HG02943 (cell line): Measurements from ENCODE around the gene GTF3C4.
A peak's percentile ranks its signal among the peaks of the same experiment; 100 is the strongest.

ENCODE experiments used
- ATAC-seq: cut with Tn5 transposase; IDR thresholded peaks from one replicate; pipeline ENCODE4 v1.9.1; 2021; ENCODE audit warnings: mild to moderate bottlenecking, low read depth, moderate library complexity; ENCODE audit not compliant: unreplicated experiment

Gene GTF3C4

GRCh38 chr9:132670457-132671391 is at the start of gene GTF3C4:
GTF3C4 (plus strand) TSS chr9:132670464; CDS start chr9:132670599, 135 bp downstream.
- peak; percentile 14 for ATAC-seq

DNA sequence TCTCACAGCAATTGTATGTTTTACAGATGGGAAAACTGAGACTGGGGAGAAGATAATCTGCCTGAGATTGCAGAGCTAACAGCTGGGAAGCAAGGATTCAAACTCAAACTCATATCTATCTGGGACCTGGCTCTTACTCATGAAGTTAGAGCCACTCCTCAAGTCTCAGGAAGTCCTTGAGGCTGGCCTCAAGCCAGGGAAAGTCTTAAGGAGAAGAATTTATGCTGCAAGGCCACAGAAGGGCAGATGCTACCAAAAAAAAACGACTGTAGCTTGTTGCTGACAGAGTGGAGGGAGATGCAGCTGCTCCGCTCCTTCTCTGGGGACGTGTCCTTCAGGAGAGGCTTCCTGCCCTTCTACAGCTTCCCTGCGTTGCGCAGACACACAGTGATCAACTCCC is 48.1 kb upstream of the GTF3C4 start:
- ATAC-seq: no peak

- ATAC-seq: no peak
These were observed 44.0 kb upstream of the GTF3C4 start for GRCh38 chr9:132626285-132626684.

- no peak for ATAC-seq
These were observed 43.2 kb upstream of the GTF3C4 start for GRCh38 chr9:132627106-132627505.

DNA sequence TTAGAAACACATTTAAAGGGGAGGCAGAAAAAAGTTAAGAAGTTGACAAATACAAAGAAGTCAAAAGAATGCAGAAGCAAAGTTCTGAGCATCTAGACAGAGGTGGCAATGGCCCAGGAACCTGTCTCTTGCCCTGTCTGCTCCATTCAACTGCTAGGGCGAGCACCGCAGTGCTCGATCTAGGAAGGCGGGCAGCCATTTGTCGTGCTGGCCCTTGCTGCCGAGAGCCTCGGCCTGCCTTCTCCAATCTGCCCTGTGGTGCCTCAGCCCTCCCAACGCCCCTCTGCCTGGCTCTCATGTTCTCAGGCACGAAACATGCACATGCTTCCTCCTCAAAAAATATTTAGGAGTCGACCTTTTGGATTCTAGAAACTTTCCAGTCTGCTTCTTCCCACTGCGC is 42.7 kb upstream of the GTF3C4 start:
- no peak for ATAC-seq

DNA sequence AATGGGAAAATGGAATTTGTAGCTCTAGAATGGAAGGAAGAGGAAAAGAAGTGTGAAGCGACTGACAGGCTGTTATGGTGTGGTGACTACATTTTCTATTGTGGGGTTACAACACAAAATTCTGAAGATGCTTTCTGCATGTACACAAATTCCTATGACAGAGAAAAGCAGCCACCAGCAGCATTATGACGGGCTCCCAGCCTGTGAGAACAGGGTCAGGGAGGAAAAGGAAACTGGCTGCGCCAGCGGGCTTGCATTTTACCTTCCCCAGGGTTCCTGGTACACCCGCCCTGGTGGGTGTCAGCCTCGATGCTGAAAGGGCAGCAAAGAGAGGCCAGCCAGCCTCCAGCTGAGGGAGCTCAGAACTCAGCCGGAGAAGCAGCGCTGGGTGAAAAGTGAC is 41.5 kb upstream of the GTF3C4 start:
- no peak for ATAC-seq

DNA sequence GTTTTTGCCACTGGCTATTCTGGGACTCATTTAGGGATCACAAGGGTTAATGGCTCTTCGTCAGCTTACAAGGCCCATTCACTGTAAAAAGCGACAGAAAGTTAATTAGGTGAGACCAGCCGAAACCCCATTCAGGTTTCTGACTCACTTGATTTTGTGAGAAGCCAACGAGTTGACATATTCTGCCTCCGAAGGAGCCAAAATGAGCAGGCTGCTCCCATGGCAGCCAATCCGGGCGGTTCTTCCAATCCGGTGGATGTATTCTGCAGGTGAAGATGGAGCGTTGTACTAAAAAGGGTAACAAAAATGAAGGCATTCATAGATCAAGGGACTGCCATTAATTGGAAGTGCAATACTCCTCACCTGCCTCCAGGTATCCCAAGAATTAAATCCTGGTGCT is 40.1 kb upstream of the GTF3C4 start:
- ATAC-seq: no peak

DNA sequence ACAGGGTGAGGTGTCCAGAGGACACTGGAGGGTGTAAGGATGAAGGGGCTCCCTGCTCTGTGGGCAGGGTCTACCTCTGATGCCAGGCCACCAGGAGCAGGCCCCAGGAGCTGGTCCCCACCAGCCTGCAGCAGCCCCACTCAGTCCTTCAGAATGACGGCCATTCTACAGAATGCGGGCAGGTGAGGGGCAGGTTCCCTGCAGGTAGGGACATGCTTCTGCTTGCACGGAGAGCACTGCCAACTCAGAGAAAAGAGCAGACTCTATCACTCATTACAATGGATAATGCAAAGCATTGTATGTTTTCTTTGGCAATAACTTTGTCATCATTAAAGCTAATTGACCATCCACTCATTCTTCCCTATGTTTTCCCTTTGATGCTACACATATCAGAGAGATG is 39.5 kb upstream of the GTF3C4 start:
- ATAC-seq: no peak

GRCh38 chr9:132631280-132631679 is 39.0 kb upstream of the GTF3C4 start:
- no peak for ATAC-seq

GRCh38 chr9:132631685-132632084 is 38.6 kb upstream of the GTF3C4 start:
- no peak for ATAC-seq

DNA sequence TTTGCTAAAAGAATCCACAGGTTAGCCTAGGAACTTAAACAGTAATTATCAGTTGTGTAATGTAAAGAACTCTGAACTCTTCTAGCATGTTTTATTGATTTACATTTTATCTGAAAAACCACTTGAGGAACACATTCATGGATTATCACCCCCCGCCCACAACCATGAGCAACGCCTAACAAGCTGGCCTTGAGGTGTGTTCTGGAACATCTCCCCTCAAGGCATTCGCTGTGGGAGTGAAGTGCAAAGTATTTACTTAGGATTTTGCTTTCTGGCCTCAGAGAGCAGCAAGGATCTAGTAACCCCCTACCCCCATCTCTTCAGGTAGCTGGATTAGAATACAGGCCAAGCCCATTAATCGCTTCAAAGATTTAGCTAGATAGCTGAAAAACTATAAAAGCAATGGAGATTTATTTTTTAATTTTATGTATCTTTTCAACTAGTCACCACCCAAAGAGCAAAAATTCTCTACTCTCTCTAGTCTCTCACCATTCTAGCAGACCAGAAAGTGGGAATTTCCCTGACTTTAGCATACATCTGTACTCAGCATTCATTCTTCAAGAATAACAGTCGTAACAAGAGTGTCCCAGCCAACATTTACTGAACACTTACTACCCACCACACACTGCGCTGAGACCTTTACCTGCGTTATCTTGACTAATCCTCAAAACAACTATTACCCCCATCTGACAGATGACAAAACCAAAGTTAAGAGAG is 37.7 kb upstream of the GTF3C4 start:
- ATAC-seq: no peak

- ATAC-seq: no peak
These were observed 35.9 kb upstream of the GTF3C4 start for GRCh38 chr9:132634327-132634726.

DNA sequence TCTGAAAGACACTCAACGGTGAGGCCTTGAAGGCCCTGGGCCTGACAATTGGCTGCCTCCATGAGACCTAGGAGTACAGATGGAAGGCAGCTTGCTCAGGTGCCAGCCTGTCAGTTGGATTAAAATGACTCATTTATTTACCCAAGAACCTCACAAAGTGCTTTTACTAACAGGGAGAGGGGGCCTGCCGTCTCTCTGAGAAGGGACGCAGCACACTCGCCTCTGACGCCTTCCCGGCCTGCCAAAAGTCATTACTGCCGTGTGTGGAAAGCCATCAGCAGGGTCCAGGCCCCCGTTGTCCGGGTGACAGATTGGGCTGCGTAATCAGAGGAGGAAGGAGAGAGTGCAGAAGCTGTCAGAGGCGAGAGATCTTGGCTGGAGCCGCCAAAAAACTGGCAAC is 32.9 kb upstream of the GTF3C4 start:
- no peak for ATAC-seq

GRCh38 chr9:132637801-132638200 is 32.5 kb upstream of the GTF3C4 start:
- no peak for ATAC-seq

- no peak for ATAC-seq
These were observed 32.0 kb upstream of the GTF3C4 start for GRCh38 chr9:132638240-132638639.

- ATAC-seq: no peak
These were observed 30.9 kb upstream of the GTF3C4 start for GRCh38 chr9:132639322-132639721.

- ATAC-seq: no peak
These were observed 29.0 kb upstream of the GTF3C4 start for GRCh38 chr9:132641216-132641615.

GRCh38 chr9:132644251-132644650 is 26.0 kb upstream of the GTF3C4 start:
- no peak for ATAC-seq

GRCh38 chr9:132645306-132645705 is 25.0 kb upstream of the GTF3C4 start:
- ATAC-seq: no peak

DNA sequence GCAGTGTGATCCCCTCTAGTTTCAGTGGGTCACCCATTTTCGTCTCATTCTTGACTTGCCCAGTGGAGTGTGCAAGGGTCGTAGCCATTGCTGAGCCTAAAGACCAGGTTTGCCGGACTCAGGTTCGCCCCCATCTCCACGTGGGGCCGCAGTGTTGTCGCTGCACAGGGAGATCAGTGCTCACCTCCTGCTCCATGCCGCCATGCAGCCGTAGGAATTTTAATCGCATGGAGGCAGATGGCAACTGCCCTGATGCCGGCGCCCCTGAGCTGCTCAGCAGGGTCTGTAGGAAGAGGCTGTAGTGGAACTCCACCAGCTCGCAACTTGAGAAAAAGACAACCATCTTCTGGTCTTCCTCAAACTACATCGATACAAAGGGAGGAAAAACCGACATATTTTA is 24.6 kb upstream of the GTF3C4 start:
- ATAC-seq: no peak

DNA sequence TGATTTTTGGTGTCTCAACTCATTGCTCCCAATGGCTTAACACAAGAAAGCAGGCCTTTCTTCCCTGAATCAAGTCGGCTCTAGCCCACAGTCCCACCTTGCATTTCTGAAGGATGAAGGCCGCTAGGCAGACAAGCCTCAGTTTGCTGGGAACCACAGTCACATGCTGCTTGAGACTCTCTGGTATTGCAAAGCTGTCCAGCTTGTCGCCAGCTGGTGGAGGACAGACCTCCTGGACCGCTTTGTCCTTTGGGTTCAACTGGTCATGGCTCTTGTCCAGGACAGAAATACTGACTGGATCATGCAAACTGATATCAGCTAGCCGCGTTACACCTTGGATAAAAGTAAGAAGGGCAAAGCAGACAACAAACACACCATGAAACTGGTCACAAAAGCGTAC is 23.5 kb upstream of the GTF3C4 start:
- no peak for ATAC-seq

DNA sequence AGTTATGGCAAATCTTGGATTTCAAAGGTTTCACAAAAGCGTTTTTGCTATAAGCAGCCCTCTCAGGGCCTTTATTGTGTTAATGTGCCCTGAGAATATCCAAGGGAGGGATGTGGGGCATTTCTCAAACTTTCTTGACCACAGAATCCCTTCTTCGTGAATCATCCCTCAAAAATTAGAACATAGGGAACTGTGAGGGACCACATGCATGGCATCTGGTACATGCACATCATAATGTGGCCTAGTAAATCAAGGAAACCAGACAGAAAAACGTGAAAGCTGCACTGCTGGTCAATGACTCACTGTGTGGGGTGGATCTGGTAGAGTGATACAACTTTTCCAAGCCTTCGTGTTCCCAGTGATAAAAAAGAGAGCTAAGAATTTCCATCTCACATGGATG is 22.9 kb upstream of the GTF3C4 start:
- ATAC-seq: no peak
